ENCODE measurements around the gene MAD2L2.

Gene MAD2L2

GRCh38 chr1:11649624-11650330 lies 31.2 kb downstream of the MAD2L2 start:
- Histone ChIP-seq H3K79me2 (ENCODE audit: insufficient read depth, low read length) (no peaks in the 10 kb centered on the region), H2AFZ (ENCODE audit: low read length) (no peak overlapping the region), H3K36me3 (ENCODE audit: insufficient read depth, low read length) (no peaks in the 10 kb centered on the region), H4K20me1 (ENCODE audit: insufficient read depth, low read length) (no peaks in the 10 kb centered on the region), H3K27me3 (ENCODE audit: insufficient read depth, low read length) (no peaks in the 10 kb centered on the region), H3K4me1 (ENCODE audit: insufficient read depth, low read length, severe bottlenecking) (peaks cover 20% of the 10 kb centered on the region), H3K9me3 (ENCODE audit: low read length) (no peaks in the 10 kb centered on the region), H3K4me3 (ENCODE audit: low read depth, low read length, poor library complexity, severe bottlenecking) (peak overlapping the region; percentile 47), H3K27ac (ENCODE audit: low read depth, low read length, poor library complexity, severe bottlenecking) (no peak overlapping the region), H3K9me2 (ENCODE audit: low read depth, low read length) (no peaks in the 10 kb centered on the region), H3K9ac (ENCODE audit: low read length) (peak overlapping the region; percentile 10; the same call in 1 of the 2 replicates), H3F3A (ENCODE audit: insufficient read depth, low read length) (no peaks in the 10 kb centered on the region), H3K4me2 (ENCODE audit: low read length) (peak overlapping the region; percentile 61)
- TF ChIP-seq CTCF (IDR thresholded peaks at IDR 0.05; ENCODE audit: low read length) (no peak), EZH2 (IDR thresholded peaks at IDR 0.05; ENCODE audit: borderline replicate concordance, low read length) (no peak)

- no peaks in the 10 kb centered on the region for H4K20me1 ChIP-seq (ENCODE audit: insufficient read depth, low read length)
- H2AFZ ChIP-seq (ENCODE audit: low read length): no peak overlapping the region
- no peak overlapping the region for H3K27ac ChIP-seq (ENCODE audit: low read depth, low read length, poor library complexity, severe bottlenecking)
- no peak overlapping the region for H3K4me3 ChIP-seq (ENCODE audit: low read depth, low read length, poor library complexity, severe bottlenecking)
- H3K27me3 ChIP-seq (ENCODE audit: insufficient read depth, low read length): no peaks in the 10 kb centered on the region
- no peaks in the 10 kb centered on the region for H3K36me3 ChIP-seq (ENCODE audit: insufficient read depth, low read length)
- no peaks in the 10 kb centered on the region for H3F3A ChIP-seq (ENCODE audit: insufficient read depth, low read length)
- TF ChIP-seq EZH2 (IDR thresholded peaks at IDR 0.05; ENCODE audit: borderline replicate concordance, low read length) (no peak), CTCF (IDR thresholded peaks at IDR 0.05; ENCODE audit: low read length) (no peak)
- H3K4me2 ChIP-seq (ENCODE audit: low read length): peak overlapping the region; percentile 34; the same call in 1 of the 2 replicates
- H3K9ac ChIP-seq (ENCODE audit: low read length): no peak overlapping the region
- H3K9me3 ChIP-seq (ENCODE audit: low read length): no peaks in the 10 kb centered on the region
- H3K4me1 ChIP-seq (ENCODE audit: insufficient read depth, low read length, severe bottlenecking): peaks cover 20% of the 10 kb centered on the region
- H3K79me2 ChIP-seq (ENCODE audit: insufficient read depth, low read length): no peaks in the 10 kb centered on the region
- no peaks in the 10 kb centered on the region for H3K9me2 ChIP-seq (ENCODE audit: low read depth, low read length)
These were observed 31.7 kb downstream of the MAD2L2 start for GRCh38 chr1:11649237-11649623.

GRCh38 chr1:11648732-11649158 lies 32.2 kb downstream of the MAD2L2 start:
- Histone ChIP-seq H3K36me3 (ENCODE audit: insufficient read depth, low read length) (no peaks in the 10 kb centered on the region), H3K9me2 (ENCODE audit: low read depth, low read length) (no peaks in the 10 kb centered on the region), H3K27ac (ENCODE audit: low read depth, low read length, poor library complexity, severe bottlenecking) (no peak overlapping the region), H3K4me3 (ENCODE audit: low read depth, low read length, poor library complexity, severe bottlenecking) (no peak overlapping the region), H2AFZ (ENCODE audit: low read length) (no peak overlapping the region), H3K79me2 (ENCODE audit: insufficient read depth, low read length) (no peaks in the 10 kb centered on the region), H3K4me1 (ENCODE audit: insufficient read depth, low read length, severe bottlenecking) (peaks cover 20% of the 10 kb centered on the region), H3K27me3 (ENCODE audit: insufficient read depth, low read length) (no peaks in the 10 kb centered on the region), H3K9ac (ENCODE audit: low read length) (no peak overlapping the region), H4K20me1 (ENCODE audit: insufficient read depth, low read length) (no peaks in the 10 kb centered on the region), H3K9me3 (ENCODE audit: low read length) (no peaks in the 10 kb centered on the region), H3F3A (ENCODE audit: insufficient read depth, low read length) (no peaks in the 10 kb centered on the region), H3K4me2 (ENCODE audit: low read length) (no peak overlapping the region)
- no peak for TF ChIP-seq EZH2 (IDR thresholded peaks at IDR 0.05; ENCODE audit: borderline replicate concordance, low read length)

- Histone ChIP-seq H3K4me2 (ENCODE audit: low read length) (no peak overlapping the region), H3K27ac (ENCODE audit: low read depth, low read length, poor library complexity, severe bottlenecking) (no peak overlapping the region), H3K9me2 (ENCODE audit: low read depth, low read length) (no peaks in the 10 kb centered on the region), H3K79me2 (ENCODE audit: insufficient read depth, low read length) (no peaks in the 10 kb centered on the region), H3K9me3 (ENCODE audit: low read length) (no peaks in the 10 kb centered on the region), H3K9ac (ENCODE audit: low read length) (no peak overlapping the region), H3K36me3 (ENCODE audit: insufficient read depth, low read length) (no peaks in the 10 kb centered on the region), H3K4me1 (ENCODE audit: insufficient read depth, low read length, severe bottlenecking) (peaks cover 20% of the 10 kb centered on the region), H3K27me3 (ENCODE audit: insufficient read depth, low read length) (no peaks in the 10 kb centered on the region), H2AFZ (ENCODE audit: low read length) (no peak overlapping the region), H3F3A (ENCODE audit: insufficient read depth, low read length) (no peaks in the 10 kb centered on the region), H4K20me1 (ENCODE audit: insufficient read depth, low read length) (no peaks in the 10 kb centered on the region), H3K4me3 (ENCODE audit: low read depth, low read length, poor library complexity, severe bottlenecking) (no peak overlapping the region)
- TF ChIP-seq CTCF (IDR thresholded peaks at IDR 0.05; ENCODE audit: low read length): no peak
These were observed 32.9 kb downstream of the MAD2L2 start for GRCh38 chr1:11648039-11648438.

Data from OCI-LY1 (cell line).